K562 (cell line): ENCODE results near the gene FAM174C. TPM values are rescaled to one million over a fixed set of nuclear protein-coding genes. Genes with fewer than 3 reads are reported as not detected.

Experiments
- ARID4B ChIP-seq: sonication (generic); formaldehyde crosslinking; IDR thresholded peaks from 2 replicates; pipeline ENCODE4 v1.8.0; 2022; ENCODE audit warnings: mild to moderate bottlenecking, missing genetic modification reagents
- CREB3L1 ChIP-seq: fragments of 450-650 bp; IDR thresholded peaks from 2 replicates; pipeline ENCODE4 v1.6.1; 2014; ENCODE audit warnings: low read depth, mild to moderate bottlenecking, moderate library complexity, borderline replicate concordance
- CSDE1 ChIP-seq, 2 experiments: fragments of 450-650 bp; IDR thresholded peaks; 2 replicates each; pipeline ENCODE4 v1.6.1; 2016; ENCODE audit warnings: mild to moderate bottlenecking in 1 of 2
- HDAC2 ChIP-seq: fragments of 450-650 bp; IDR thresholded peaks from 2 replicates; pipeline ENCODE4 v1.6.1; 2016; ENCODE audit warnings: mild to moderate bottlenecking
- HLTF ChIP-seq: fragments of 450-650 bp; IDR thresholded peaks from 2 replicates; pipeline ENCODE4 v1.6.1; 2016
- LCOR ChIP-seq: sonication (generic); formaldehyde crosslinking; IDR thresholded peaks from 2 replicates; pipeline ENCODE4 v1.8.0; 2022; ENCODE audit warnings: mild to moderate bottlenecking, missing genetic modification reagents
- MYNN ChIP-seq, 2 experiments: sonication (generic); formaldehyde crosslinking in 1 of 2; IDR thresholded peaks; 2 replicates each; pipeline versions ENCODE4 v1.5.0 to v1.6.1; 2016 to 2020; ENCODE audit warnings: antibody characterized with exemption in 1 of 2, missing genetic modification reagents in 1 of 2
- PHF20 ChIP-seq: fragments of 450-650 bp; IDR thresholded peaks from 2 replicates; pipeline ENCODE4 v1.6.1; 2018; ENCODE audit not compliant: partially characterized antibody
- PRMT5 ChIP-seq: sonication (generic); formaldehyde crosslinking; IDR thresholded peaks from 2 replicates; pipeline ENCODE4 v1.5.0; 2020; ENCODE audit warnings: missing genetic modification reagents
- RFX7 ChIP-seq: fragments of 250-450 bp; sonication (Bioruptor Pico); IDR thresholded peaks from 2 replicates; pipeline ENCODE4 v1.5.1; 2021; ENCODE audit warnings: mild to moderate bottlenecking
- SMAD1 ChIP-seq: fragments of 150-350 bp; IDR thresholded peaks from 2 replicates; pipeline ENCODE4 v1.6.1; 2014; ENCODE audit warnings: low read length, low read depth; ENCODE audit not compliant: partially characterized antibody
- TAL1 ChIP-seq: fragments of 450-650 bp; IDR thresholded peaks from 2 replicates; pipeline ENCODE4 v1.6.1; 2016; ENCODE audit warnings: mild to moderate bottlenecking
- TOE1 ChIP-seq, 2 experiments: fragments of 450-650 bp in 1 of 2; sonication (generic) in 1 of 2; formaldehyde crosslinking in 1 of 2; IDR thresholded peaks; 2 replicates each; pipeline versions ENCODE4 v1.7.1 to v1.8.0; 2016 to 2022; ENCODE audit warnings: borderline replicate concordance in 2 of 2, mild to moderate bottlenecking in 2 of 2, antibody characterized with exemption in 1 of 2, inconsistent platforms in 1 of 2, low read depth in 1 of 2, missing genetic modification reagents in 1 of 2, moderate library complexity in 1 of 2
- ZBED1 ChIP-seq: IDR thresholded peaks from 2 replicates; pipeline ENCODE4 v1.6.1; 2014
- ZBTB9 ChIP-seq: fragments of 450-650 bp; formaldehyde crosslinking; IDR thresholded peaks from 2 replicates; pipeline ENCODE4 v1.4.0; 2020; ENCODE audit warnings: mild to moderate bottlenecking, moderate library complexity
- ZNF165 ChIP-seq: fragments of 250-450 bp; sonication (Bioruptor Pico); IDR thresholded peaks from 2 replicates; pipeline ENCODE4 v1.4.0; 2020; ENCODE audit warnings: borderline replicate concordance
- ZNF232 ChIP-seq: sonication (generic); formaldehyde crosslinking; IDR thresholded peaks from 2 replicates; pipeline ENCODE4 v1.8.0; 2022; ENCODE audit warnings: mild to moderate bottlenecking, missing genetic modification reagents
- ZNF740 ChIP-seq, 3 experiments: fragments of 200-800 bp in 1 of 3; sonication (Bioruptor generic) in 1 of 3; sonication (generic) in 1 of 3; formaldehyde crosslinking in 1 of 3; IDR thresholded peaks; 2 replicates each; pipeline versions ENCODE4 v1.6.1 to v1.8.0; 2016 to 2022; ENCODE audit warnings: mild to moderate bottlenecking in 2 of 3, missing compliant biosample characterization in 2 of 3, missing genetic modification characterization in 2 of 3, missing genetic modification reagents in 1 of 3
- polyA plus RNA-seq, 8 experiments: library from polyadenylated mRNA; depleted of rRNA in 4 of 8; stranded (reverse) in 5 of 8; unstranded in 3 of 8; fragments of >200 nt; fragmentation: Nextera tagmentation in 2 of 8; fragmentation: Illumina TruSeq in 1 of 8; extraction: Ambion mirVana in 2 of 8; extraction: Trizol in 1 of 8; gene quantifications; 2 replicates each; pipeline versions ENCODE4 v1.2.1 to v1.2.3, GENCODE V29; 2011 to 2014; ENCODE audit warnings: inconsistent platforms in 1 of 8, missing spikeins in 1 of 8
- total RNA-seq, 7 experiments: library from RNA; depleted of rRNA in 6 of 7; stranded (reverse); fragments of >200 nt in 6 of 7; fragmentation: Illumina TruSeq in 2 of 7; extraction: Trizol in 2 of 7; gene quantifications; 2 replicates each; pipeline versions ENCODE4 v1.2.1 to v1.2.3, GENCODE V29; 2011 to 2021; ENCODE audit warnings: low replicate concordance in 1 of 7

Gene FAM174C
- total and polyA plus RNA-seq, 9 of the 15 experiments (the other 6 are each of a cell fraction or from before 2014, with no cell fraction given) = 0.66 to 89.6 (median 20.3) TPM

- TF ChIP-seq PRMT5 (no peak), ZNF740 (CRISPR knock-in tag; IDR thresholded peaks at IDR 0.05) (no peak), ZNF740 (tag; IDR thresholded peaks at IDR 0.05) (no peak), TAL1 (no peak), ZNF232 (0 out of 2 replicates have a peak, but pooled peaks have one; percentile 50), ARID4B (0 out of 2 replicates have a peak, but pooled peaks have one; percentile 1), CSDE1 (IDR thresholded peaks at IDR 0.05) (no peak), HLTF (peak; percentile 32; the same call in 1 of the 2 replicates), TOE1 (IDR thresholded peaks at IDR 0.05; ENCODE audit: borderline replicate concordance) (peak; percentile 52; the same call in 1 of the 2 replicates), TOE1 (CRISPR knock-in tag; IDR thresholded peaks at IDR 0.05; ENCODE audit: borderline replicate concordance, low read depth) (no peak), LCOR (CRISPR knock-in tag) (peak; percentile 51; the same call in 1 of the 2 replicates), PHF20 (peak; percentile 48), HDAC2 (peak; percentile 96), ZNF165 (CRISPR knock-in tag) (no peak), ZBED1 (no peak), RFX7 (CRISPR knock-in tag) (no peak), SMAD1 (no peak), MYNN (IDR thresholded peaks at IDR 0.05) (peak; percentile 6; the same call in 1 of the 2 replicates), MYNN (CRISPR knock-in tag; IDR thresholded peaks at IDR 0.05) (no peak), ZBTB9 (CRISPR knock-in tag) (0 out of 2 replicates have a peak, but pooled peaks have one; percentile 25), CREB3L1 (0 out of 2 replicates have a peak, but pooled peaks have one; percentile 11)
Observed at GRCh38 chr19:1247748-1248138, 27.6 kb upstream of the FAM174C start (continued).
